GM10248 (cell line): ENCODE data around the gene CNTROB.

Experiments
- CTCF ChIA-PET: fragments of 300-600 bp; sonication (Branson Sonifier 250); formaldehyde crosslinking; extraction: SDS; loops from one replicate; lab custom pipeline; 2021; ENCODE audit warnings: antibody characterized with exemption; lab: Yijun Ruan, JAX
- POLR2A ChIA-PET: fragments of 350-650 bp; sonication (Branson Sonifier 250); formaldehyde crosslinking; extraction: SDS; loops from one replicate; lab custom pipeline; 2020; ENCODE audit warnings: antibody characterized with exemption; lab: Yijun Ruan, JAX
- DNase-seq: peaks from one replicate; pipeline ENCODE4 v3.0.0; 2012; ENCODE audit errors: extremely low spot score
- TF ChIP-seq, protein P1 (sequence below): IDR thresholded peaks from 2 replicates; pipeline ENCODE4 v1.5.1; 2012; ENCODE audit warnings: mild to moderate bottlenecking, low read depth; ENCODE audit errors: extremely low read depth, missing control alignments, control extremely low read depth

The CNTROB gene

DNA sequence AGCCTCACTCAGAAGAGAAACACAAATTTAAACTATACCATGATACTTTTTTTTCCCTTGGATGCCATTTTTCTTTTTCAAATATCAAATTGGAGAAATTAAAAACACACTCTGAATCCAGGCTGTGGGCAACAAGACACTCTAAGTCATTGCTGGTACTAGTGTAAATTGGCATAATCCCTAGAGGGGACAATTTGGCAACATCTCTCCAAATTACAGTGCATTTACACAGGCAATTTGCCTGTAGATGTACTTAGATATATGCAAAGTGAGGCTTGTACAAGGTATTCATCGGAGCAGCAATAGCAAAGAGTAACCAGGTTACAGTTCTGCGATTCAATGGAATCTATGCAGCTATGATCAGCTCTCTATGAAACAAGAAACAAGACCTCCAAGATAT is 63.7 kb downstream of the CNTROB start:
- CTCF ChIA-PET = no interaction called here
- TF ChIP-seq, protein P1, sequence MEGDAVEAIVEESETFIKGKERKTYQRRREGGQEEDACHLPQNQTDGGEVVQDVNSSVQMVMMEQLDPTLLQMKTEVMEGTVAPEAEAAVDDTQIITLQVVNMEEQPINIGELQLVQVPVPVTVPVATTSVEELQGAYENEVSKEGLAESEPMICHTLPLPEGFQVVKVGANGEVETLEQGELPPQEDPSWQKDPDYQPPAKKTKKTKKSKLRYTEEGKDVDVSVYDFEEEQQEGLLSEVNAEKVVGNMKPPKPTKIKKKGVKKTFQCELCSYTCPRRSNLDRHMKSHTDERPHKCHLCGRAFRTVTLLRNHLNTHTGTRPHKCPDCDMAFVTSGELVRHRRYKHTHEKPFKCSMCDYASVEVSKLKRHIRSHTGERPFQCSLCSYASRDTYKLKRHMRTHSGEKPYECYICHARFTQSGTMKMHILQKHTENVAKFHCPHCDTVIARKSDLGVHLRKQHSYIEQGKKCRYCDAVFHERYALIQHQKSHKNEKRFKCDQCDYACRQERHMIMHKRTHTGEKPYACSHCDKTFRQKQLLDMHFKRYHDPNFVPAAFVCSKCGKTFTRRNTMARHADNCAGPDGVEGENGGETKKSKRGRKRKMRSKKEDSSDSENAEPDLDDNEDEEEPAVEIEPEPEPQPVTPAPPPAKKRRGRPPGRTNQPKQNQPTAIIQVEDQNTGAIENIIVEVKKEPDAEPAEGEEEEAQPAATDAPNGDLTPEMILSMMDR = no peak
- POLR2A ChIA-PET = no interaction called here
- DNase-seq = no peak

DNA sequence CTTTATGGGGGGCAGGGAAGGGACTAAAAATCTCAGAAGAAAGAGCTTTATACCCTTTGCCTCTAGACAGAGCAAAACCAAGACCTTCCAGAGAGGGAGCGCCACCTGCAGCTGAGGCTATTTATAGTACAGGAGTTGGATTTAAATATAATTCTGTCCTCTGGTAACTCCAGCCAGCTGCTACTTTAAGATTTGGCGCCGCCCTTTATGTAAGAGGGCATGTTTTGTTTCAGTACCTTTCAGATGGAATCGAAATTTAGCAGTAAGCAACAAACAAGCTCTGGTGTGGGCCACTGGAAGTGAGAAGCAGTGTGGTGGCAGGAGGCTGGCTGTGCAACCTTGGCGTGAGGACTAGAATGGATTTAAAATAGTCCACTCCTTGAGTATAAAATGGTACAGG is 65.2 kb downstream of the CNTROB start:
- no peak for DNase-seq
- TF ChIP-seq, protein P1 = peak; percentile 16
- ChIA-PET CTCF (interaction anchor here (0.8 to 1.6 kb wide), 9 partner anchors 8 to 174 kb away, joined by 3 to 8 read pairs (median 3); no protein-coding TSS in a partner anchor), POLR2A (no interaction called here)
